HEK293 (cell line): ENCODE data around the gene NDUFB10.

ENCODE experiments used
- CTCF ChIA-PET: fragments of 350-600 bp; formaldehyde crosslinking; extraction: SDS; loops from one replicate; lab custom pipeline; 2021; ENCODE audit warnings: antibody characterized with exemption; lab: Yijun Ruan, JAX
- POLR2A ChIA-PET: fragments of 300-600 bp; formaldehyde crosslinking; extraction: SDS; loops from one replicate; lab custom pipeline; 2020; ENCODE audit warnings: antibody characterized with exemption, inconsistent platforms; lab: Yijun Ruan, JAX
- H3K27ac ChIP-seq: fragments of 200-500 bp; sonication (Bioruptor generic); 2 replicates; pipeline ENCODE4 v1.5.1; 2014; ENCODE audit warnings: low read depth, low read length, control low read depth, inconsistent platforms; ENCODE audit errors: extremely low read depth
- H3K36me3 ChIP-seq, 2 experiments: fragments of 200-500 bp in 1 of 2; sonication (Bioruptor generic) in 1 of 2; 1 replicate in 1 of 2; 2 replicates in 1 of 2; pipeline ENCODE4 v1.5.1; 2014 to 2017; ENCODE audit warnings: inconsistent platforms in 2 of 2, low read length in 2 of 2; ENCODE audit not compliant: control insufficient read depth in 2 of 2, insufficient read depth in 1 of 2
- H3K4me1 ChIP-seq: fragments of 200-500 bp; sonication (Bioruptor generic); 2 replicates; pipeline ENCODE4 v1.5.1; 2014; ENCODE audit warnings: mild to moderate bottlenecking, low read length, inconsistent platforms; ENCODE audit not compliant: control insufficient read depth, insufficient read depth
- H3K4me3 ChIP-seq: 2 replicates; pipeline ENCODE4 v1.5.1; 2011; ENCODE audit warnings: low read depth, mild to moderate bottlenecking, control low read depth, low read length, moderate library complexity
- H3K9me3 ChIP-seq: fragments of 200-500 bp; sonication (Bioruptor generic); 2 replicates; pipeline ENCODE4 v1.5.1; 2014; ENCODE audit warnings: low read depth, low read length, inconsistent platforms; ENCODE audit not compliant: control insufficient read depth, insufficient read depth
- BCL11B ChIP-seq: fragments of 450-650 bp; formaldehyde crosslinking; IDR thresholded peaks from 2 replicates; pipeline ENCODE4 v1.5.1; 2016; ENCODE audit warnings: low read depth, missing biosample characterization, missing genetic modification characterization
- EGR2 ChIP-seq: fragments of 450-650 bp; formaldehyde crosslinking; IDR thresholded peaks from 2 replicates; pipeline ENCODE4 v1.5.1; 2016; ENCODE audit warnings: low read depth, missing biosample characterization, missing genetic modification characterization
- GLIS2 ChIP-seq: fragments of 450-650 bp; formaldehyde crosslinking; IDR thresholded peaks from 2 replicates; pipeline ENCODE4 v1.5.1; 2016; ENCODE audit warnings: missing biosample characterization, missing genetic modification characterization
- HOXC10 ChIP-seq: sonication (generic); formaldehyde crosslinking; IDR thresholded peaks from 2 replicates; pipeline ENCODE4 v1.8.1; 2023; ENCODE audit warnings: mild to moderate bottlenecking, missing genetic modification reagents
- KLF16 ChIP-seq: fragments of 450-650 bp; formaldehyde crosslinking; IDR thresholded peaks from 2 replicates; pipeline ENCODE4 v1.5.1; 2017; ENCODE audit warnings: missing biosample characterization, missing genetic modification characterization
- KLF8 ChIP-seq: fragments of 450-650 bp; formaldehyde crosslinking; IDR thresholded peaks from 2 replicates; pipeline ENCODE4 v1.5.1; 2016; ENCODE audit warnings: missing biosample characterization, missing genetic modification characterization
- KLF9 ChIP-seq: fragments of 450-650 bp; formaldehyde crosslinking; IDR thresholded peaks from 2 replicates; pipeline ENCODE4 v1.5.1; 2016; ENCODE audit warnings: missing biosample characterization, missing genetic modification characterization, low read depth
- PRDM1 ChIP-seq: fragments of 450-650 bp; formaldehyde crosslinking; IDR thresholded peaks from 2 replicates; pipeline ENCODE4; 2016; ENCODE audit warnings: missing biosample characterization, missing genetic modification characterization
- RBAK ChIP-seq: fragments of 450-650 bp; formaldehyde crosslinking; IDR thresholded peaks from 2 replicates; pipeline ENCODE4 v1.5.1; 2016; ENCODE audit warnings: missing biosample characterization, missing genetic modification characterization
- SP2 ChIP-seq: fragments of 450-650 bp; formaldehyde crosslinking; IDR thresholded peaks from 2 replicates; pipeline ENCODE4 v1.5.1; 2016; ENCODE audit warnings: missing biosample characterization, missing genetic modification characterization
- SP3 ChIP-seq: fragments of 450-650 bp; formaldehyde crosslinking; IDR thresholded peaks from 2 replicates; pipeline ENCODE4 v1.5.1; 2016; ENCODE audit warnings: missing biosample characterization, missing genetic modification characterization
- SP7 ChIP-seq: fragments of 450-650 bp; formaldehyde crosslinking; IDR thresholded peaks from 2 replicates; pipeline ENCODE4 v1.5.1; 2016; ENCODE audit warnings: missing biosample characterization, missing genetic modification characterization
- ZFHX2 ChIP-seq: fragments of 450-650 bp; formaldehyde crosslinking; conservative IDR thresholded peaks from 2 replicates; pipeline ENCODE4 v1.5.1; 2016; ENCODE audit warnings: missing biosample characterization, missing genetic modification characterization
- ZNF157 ChIP-seq: fragments of 450-650 bp; formaldehyde crosslinking; IDR thresholded peaks from 2 replicates; pipeline ENCODE4 v1.5.1; 2016; ENCODE audit warnings: missing biosample characterization, missing genetic modification characterization
- ZNF19 ChIP-seq: fragments of 450-650 bp; formaldehyde crosslinking; IDR thresholded peaks from 2 replicates; pipeline ENCODE4; 2016; ENCODE audit warnings: missing biosample characterization, missing genetic modification characterization, low read depth
- ZNF335 ChIP-seq: fragments of 450-650 bp; formaldehyde crosslinking; conservative IDR thresholded peaks from 2 replicates; pipeline ENCODE4 v1.5.1; 2016; ENCODE audit warnings: missing biosample characterization, missing genetic modification characterization
- ZNF391 ChIP-seq: fragments of 450-650 bp; formaldehyde crosslinking; IDR thresholded peaks from 2 replicates; pipeline ENCODE4 v1.5.1; 2016; ENCODE audit warnings: low read depth, missing biosample characterization, missing genetic modification characterization, borderline replicate concordance
- ZNF571 ChIP-seq: fragments of 450-650 bp; formaldehyde crosslinking; IDR thresholded peaks from 2 replicates; pipeline ENCODE4 v1.5.0; 2017; ENCODE audit warnings: missing biosample characterization, missing genetic modification characterization
- ZNF596 ChIP-seq: fragments of 450-650 bp; IDR thresholded peaks from 2 replicates; pipeline ENCODE4 v1.5.0; 2018; ENCODE audit warnings: missing biosample characterization, mild to moderate bottlenecking, missing genetic modification characterization, moderate library complexity
- ZNF624 ChIP-seq: fragments of 450-650 bp; formaldehyde crosslinking; IDR thresholded peaks from 2 replicates; pipeline ENCODE4 v1.5.1; 2017; ENCODE audit warnings: missing biosample characterization, missing genetic modification characterization
- ZNF629 ChIP-seq: fragments of 450-650 bp; formaldehyde crosslinking; IDR thresholded peaks from 2 replicates; pipeline ENCODE4 v1.5.1; 2017; ENCODE audit warnings: missing biosample characterization, missing genetic modification characterization
- ZNF660 ChIP-seq: fragments of 450-650 bp; IDR thresholded peaks from 2 replicates; pipeline ENCODE4 v1.5.1; 2018; ENCODE audit warnings: missing biosample characterization, mild to moderate bottlenecking, missing genetic modification characterization
- ZSCAN30 ChIP-seq: fragments of 450-650 bp; IDR thresholded peaks from 2 replicates; pipeline ENCODE4 v1.5.1; 2018; ENCODE audit warnings: missing biosample characterization, mild to moderate bottlenecking, missing genetic modification characterization, moderate library complexity
- ZXDB ChIP-seq: fragments of 450-650 bp; formaldehyde crosslinking; IDR thresholded peaks from 2 replicates; pipeline ENCODE4 v1.5.1; 2016; ENCODE audit warnings: missing biosample characterization, missing genetic modification characterization
- TF ChIP-seq, protein P1 (sequence below): fragments of 450-650 bp; formaldehyde crosslinking; IDR thresholded peaks from 2 replicates; pipeline ENCODE4 v1.5.1; 2016; ENCODE audit warnings: missing biosample characterization, missing genetic modification characterization
- TF ChIP-seq, protein P2 (sequence below): fragments of 450-650 bp; formaldehyde crosslinking; IDR thresholded peaks from 2 replicates; pipeline ENCODE4 v1.5.1; 2016; ENCODE audit warnings: missing biosample characterization, missing genetic modification characterization
- TF ChIP-seq, protein P3 (sequence below): sonication (generic); formaldehyde crosslinking; IDR thresholded peaks from 2 replicates; pipeline ENCODE4 v1.8.1; 2022; ENCODE audit warnings: mild to moderate bottlenecking, moderate library complexity, missing genetic modification reagents
- TF ChIP-seq, protein P4 (sequence below): fragments of 450-650 bp; formaldehyde crosslinking; IDR thresholded peaks from 2 replicates; pipeline ENCODE4 v1.5.1; 2016; ENCODE audit warnings: missing biosample characterization, missing genetic modification characterization

NDUFB10 gene

DNA sequence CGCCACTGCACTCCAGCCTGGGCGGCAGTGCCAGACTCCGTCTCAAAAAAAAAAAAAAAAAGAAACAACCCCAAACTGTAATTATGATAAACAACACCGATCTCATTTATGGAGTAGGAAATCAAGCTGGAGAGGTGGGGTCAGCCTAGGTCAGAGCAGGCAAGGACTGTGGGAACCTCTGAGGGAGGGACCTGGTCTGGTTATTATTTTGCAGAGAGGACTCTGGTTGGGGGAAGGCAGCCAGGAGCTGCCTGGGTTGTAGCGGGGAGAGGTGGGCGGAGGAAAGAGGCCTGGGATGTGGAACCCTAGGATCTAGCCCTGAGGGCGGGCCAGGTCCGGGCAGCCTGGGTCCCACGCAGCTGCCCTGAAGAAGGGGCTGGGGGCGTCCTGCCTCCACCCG lies 30.2 kb upstream of the NDUFB10 start:
- POLR2A ChIA-PET = interaction anchor here (0.9 to 2.2 kb wide), 4 partner anchors 12 to 226 kb away, joined by 3 to 13 read pairs (median 4); partner anchors contain the start of genes RPS2 and TRAF7
- H3K27ac ChIP-seq = no peak overlapping the region; the same call in 1 of the 2 replicates

DNA sequence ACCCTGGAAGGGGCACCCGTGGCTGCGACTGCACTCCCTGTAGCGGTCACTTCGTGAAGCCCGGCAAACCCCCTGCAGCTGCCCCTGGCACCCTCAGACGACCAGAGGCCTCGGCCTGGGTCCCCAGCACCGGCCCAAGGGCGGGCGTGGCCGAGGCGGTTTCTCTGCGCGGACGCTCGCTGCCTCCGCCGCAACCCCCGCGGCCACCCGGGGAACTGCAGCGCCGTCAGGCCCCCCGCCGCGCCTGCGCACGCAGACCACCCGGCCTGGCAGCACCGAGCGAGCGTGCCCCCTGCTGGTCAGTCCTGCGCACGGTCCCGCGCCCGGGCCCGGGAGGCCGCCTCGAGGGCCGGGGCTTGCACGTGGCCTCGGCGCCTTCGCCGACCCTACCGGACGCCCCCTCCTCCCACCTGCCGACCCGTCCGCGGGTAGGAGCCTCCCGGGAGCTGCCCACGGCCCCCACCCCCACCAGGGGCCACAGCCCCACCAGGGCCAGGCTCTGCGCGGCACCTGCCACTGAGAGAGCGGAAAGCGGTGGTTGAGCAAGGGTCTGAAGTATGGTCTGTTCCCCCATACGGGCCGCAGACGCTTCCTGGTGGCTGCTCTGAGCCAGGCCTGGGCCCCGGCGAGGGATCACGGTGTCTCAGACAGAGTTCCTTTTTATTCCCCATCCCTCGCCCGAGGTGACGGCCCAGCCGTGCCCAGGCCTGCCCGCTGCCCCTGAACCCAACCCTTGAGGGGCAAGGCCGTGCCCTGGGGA lies 29.6 kb upstream of the NDUFB10 start:
- ChIA-PET POLR2A (interaction anchor here (0.9 to 2.2 kb wide), 4 partner anchors 11 to 226 kb away, joined by 3 to 13 read pairs (median 4); partner anchors contain the start of genes RPS2 and TRAF7), CTCF (interaction anchor here (0.5 to 5.7 kb wide), 24 partner anchors 9 to 1312 kb away, joined by 3 to 57 read pairs (median 4); partner anchors contain the start of gene NDUFB10)
- no peaks in the 10 kb centered on the region for H3K9me3 ChIP-seq
- peak overlapping the region; percentile 16; the same call in 1 of the 2 replicates for H3K27ac ChIP-seq
- no peaks in the 10 kb centered on the region for H3K36me3 ChIP-seq
- H3K4me1 ChIP-seq = no peaks in the 10 kb centered on the region
- H3K4me3 ChIP-seq = peak overlapping the region; percentile 44
- TF ChIP-seq ZFHX2 (tag by site-specific recombination) (peak; percentile 39; the same call in 1 of the 2 replicates), GLIS2 (tag by site-specific recombination) (no peak; the same call in 1 of the 2 replicates), BCL11B (no peak), ZNF157 (tag by site-specific recombination) (no peak), ZNF660 (peak; percentile 70; the same call in 1 of the 2 replicates), KLF16 (tag by site-specific recombination) (0 out of 2 replicates have a peak, but pooled peaks have one; percentile 30), ZNF571 (no peak), ZXDB (tag by site-specific recombination) (0 out of 2 replicates have a peak, but pooled peaks have one; percentile 18), KLF9 (peak; percentile 79), RBAK (tag by site-specific recombination) (no peak)
- TF ChIP-seq, protein P1, sequence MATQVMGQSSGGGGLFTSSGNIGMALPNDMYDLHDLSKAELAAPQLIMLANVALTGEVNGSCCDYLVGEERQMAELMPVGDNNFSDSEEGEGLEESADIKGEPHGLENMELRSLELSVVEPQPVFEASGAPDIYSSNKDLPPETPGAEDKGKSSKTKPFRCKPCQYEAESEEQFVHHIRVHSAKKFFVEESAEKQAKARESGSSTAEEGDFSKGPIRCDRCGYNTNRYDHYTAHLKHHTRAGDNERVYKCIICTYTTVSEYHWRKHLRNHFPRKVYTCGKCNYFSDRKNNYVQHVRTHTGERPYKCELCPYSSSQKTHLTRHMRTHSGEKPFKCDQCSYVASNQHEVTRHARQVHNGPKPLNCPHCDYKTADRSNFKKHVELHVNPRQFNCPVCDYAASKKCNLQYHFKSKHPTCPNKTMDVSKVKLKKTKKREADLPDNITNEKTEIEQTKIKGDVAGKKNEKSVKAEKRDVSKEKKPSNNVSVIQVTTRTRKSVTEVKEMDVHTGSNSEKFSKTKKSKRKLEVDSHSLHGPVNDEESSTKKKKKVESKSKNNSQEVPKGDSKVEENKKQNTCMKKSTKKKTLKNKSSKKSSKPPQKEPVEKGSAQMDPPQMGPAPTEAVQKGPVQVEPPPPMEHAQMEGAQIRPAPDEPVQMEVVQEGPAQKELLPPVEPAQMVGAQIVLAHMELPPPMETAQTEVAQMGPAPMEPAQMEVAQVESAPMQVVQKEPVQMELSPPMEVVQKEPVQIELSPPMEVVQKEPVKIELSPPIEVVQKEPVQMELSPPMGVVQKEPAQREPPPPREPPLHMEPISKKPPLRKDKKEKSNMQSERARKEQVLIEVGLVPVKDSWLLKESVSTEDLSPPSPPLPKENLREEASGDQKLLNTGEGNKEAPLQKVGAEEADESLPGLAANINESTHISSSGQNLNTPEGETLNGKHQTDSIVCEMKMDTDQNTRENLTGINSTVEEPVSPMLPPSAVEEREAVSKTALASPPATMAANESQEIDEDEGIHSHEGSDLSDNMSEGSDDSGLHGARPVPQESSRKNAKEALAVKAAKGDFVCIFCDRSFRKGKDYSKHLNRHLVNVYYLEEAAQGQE (tag by site-specific recombination) = no peak
- TF ChIP-seq, protein P2, sequence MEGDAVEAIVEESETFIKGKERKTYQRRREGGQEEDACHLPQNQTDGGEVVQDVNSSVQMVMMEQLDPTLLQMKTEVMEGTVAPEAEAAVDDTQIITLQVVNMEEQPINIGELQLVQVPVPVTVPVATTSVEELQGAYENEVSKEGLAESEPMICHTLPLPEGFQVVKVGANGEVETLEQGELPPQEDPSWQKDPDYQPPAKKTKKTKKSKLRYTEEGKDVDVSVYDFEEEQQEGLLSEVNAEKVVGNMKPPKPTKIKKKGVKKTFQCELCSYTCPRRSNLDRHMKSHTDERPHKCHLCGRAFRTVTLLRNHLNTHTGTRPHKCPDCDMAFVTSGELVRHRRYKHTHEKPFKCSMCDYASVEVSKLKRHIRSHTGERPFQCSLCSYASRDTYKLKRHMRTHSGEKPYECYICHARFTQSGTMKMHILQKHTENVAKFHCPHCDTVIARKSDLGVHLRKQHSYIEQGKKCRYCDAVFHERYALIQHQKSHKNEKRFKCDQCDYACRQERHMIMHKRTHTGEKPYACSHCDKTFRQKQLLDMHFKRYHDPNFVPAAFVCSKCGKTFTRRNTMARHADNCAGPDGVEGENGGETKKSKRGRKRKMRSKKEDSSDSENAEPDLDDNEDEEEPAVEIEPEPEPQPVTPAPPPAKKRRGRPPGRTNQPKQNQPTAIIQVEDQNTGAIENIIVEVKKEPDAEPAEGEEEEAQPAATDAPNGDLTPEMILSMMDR = peak; percentile 59; the same call in 1 of the 2 replicates
- TF ChIP-seq, protein P3, sequence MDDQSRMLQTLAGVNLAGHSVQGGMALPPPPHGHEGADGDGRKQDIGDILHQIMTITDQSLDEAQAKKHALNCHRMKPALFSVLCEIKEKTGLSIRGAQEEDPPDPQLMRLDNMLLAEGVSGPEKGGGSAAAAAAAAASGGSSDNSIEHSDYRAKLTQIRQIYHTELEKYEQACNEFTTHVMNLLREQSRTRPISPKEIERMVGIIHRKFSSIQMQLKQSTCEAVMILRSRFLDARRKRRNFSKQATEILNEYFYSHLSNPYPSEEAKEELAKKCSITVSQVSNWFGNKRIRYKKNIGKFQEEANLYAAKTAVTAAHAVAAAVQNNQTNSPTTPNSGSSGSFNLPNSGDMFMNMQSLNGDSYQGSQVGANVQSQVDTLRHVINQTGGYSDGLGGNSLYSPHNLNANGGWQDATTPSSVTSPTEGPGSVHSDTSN = peak; percentile 95

More for the DNA sequence above, 30.2 kb upstream of the NDUFB10 start:
- Histone ChIP-seq H3K4me1 (no peaks in the 10 kb centered on the region), H3K36me3 (no peaks in the 10 kb centered on the region), H3K4me3 (peak overlapping the region; percentile 44), H3K9me3 (no peaks in the 10 kb centered on the region)
- CTCF ChIA-PET = interaction anchor here (0.5 to 5.7 kb wide), 20 partner anchors 8 to 1028 kb away, joined by 3 to 57 read pairs (median 4); partner anchors contain the start of gene NDUFB10
- TF ChIP-seq ZNF596 (tag by site-specific recombination) (no peak), KLF8 (tag by site-specific recombination) (no peak), HOXC10 (CRISPR knock-in tag) (no peak), ZNF19 (tag by site-specific recombination) (no peak), EGR2 (peak; percentile 83), PRDM1 (tag by site-specific recombination) (no peak), ZNF629 (no peak), ZNF335 (tag by site-specific recombination) (peak; percentile 99), ZNF391 (no peak), ZSCAN30 (tag by site-specific recombination) (no peak), ZNF624 (no peak), SP3 (peak; percentile 38; the same call in 1 of the 2 replicates), SP2 (tag by site-specific recombination) (peak; percentile 47), SP7 (peak; percentile 60; the same call in 1 of the 2 replicates), ZFHX2 (tag by site-specific recombination) (peak; percentile 90)
- TF ChIP-seq, protein P4, sequence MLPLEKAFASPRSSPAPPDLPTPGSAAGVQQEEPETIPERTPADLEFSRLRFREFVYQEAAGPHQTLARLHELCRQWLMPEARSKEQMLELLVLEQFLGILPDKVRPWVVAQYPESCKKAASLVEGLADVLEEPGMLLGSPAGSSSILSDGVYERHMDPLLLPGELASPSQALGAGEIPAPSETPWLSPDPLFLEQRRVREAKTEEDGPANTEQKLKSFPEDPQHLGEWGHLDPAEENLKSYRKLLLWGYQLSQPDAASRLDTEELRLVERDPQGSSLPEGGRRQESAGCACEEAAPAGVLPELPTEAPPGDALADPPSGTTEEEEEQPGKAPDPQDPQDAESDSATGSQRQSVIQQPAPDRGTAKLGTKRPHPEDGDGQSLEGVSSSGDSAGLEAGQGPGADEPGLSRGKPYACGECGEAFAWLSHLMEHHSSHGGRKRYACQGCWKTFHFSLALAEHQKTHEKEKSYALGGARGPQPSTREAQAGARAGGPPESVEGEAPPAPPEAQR = no peak
